ENCODE data around the gene HIGD1A.

HIGD1A gene

GRCh38 chr3:42796332-42796885 is 7.9 kb downstream of the HIGD1A start:
- no peak for DNase-seq

- DNase-seq = no peak
Observed at GRCh38 chr3:42795621-42796181, 8.6 kb downstream of the HIGD1A start.

- DNase-seq = no peak
Observed at GRCh38 chr3:42790714-42791229, 13.5 kb downstream of the HIGD1A start.

GRCh38 chr3:42786631-42787030 is 17.7 kb downstream of the HIGD1A start:
- no peak for DNase-seq

- DNase-seq = no peak
Observed at GRCh38 chr3:42786212-42786611, 18.1 kb downstream of the HIGD1A start.

GRCh38 chr3:42780892-42781700 is 23.2 kb downstream of the HIGD1A start:
- no peak for DNase-seq

GRCh38 chr3:42780398-42780797 is 23.9 kb downstream of the HIGD1A start:
- no peak for DNase-seq

GRCh38 chr3:42778644-42779043 is 25.6 kb downstream of the HIGD1A start:
- DNase-seq = no peak

- no peak for DNase-seq
Observed at GRCh38 chr3:42773409-42773751, 30.9 kb downstream of the HIGD1A start.

GRCh38 chr3:42772670-42773408 is 31.5 kb downstream of the HIGD1A start, which contains the start of gene CCDC13:
TSS of gene CCDC13 (minus strand) at chr3:42773253. CDS start at chr3:42758345, 14,908 bp downstream.
- peak; percentile 96 for DNase-seq

GRCh38 chr3:42771271-42771670 is 33.0 kb downstream of the HIGD1A start:
- DNase-seq = no peak

GRCh38 chr3:42769477-42770131 is 34.7 kb downstream of the HIGD1A start:
- DNase-seq = no peak

GRCh38 chr3:42764561-42765295 is 39.6 kb downstream of the HIGD1A start:
- no peak for DNase-seq

GRCh38 chr3:42764115-42764514 is 40.2 kb downstream of the HIGD1A start:
- DNase-seq = no peak

- DNase-seq = no peak
Observed at GRCh38 chr3:42763021-42763420, 41.3 kb downstream of the HIGD1A start.

GRCh38 chr3:42762046-42762724 is 42.1 kb downstream of the HIGD1A start:
- no peak for DNase-seq

- no peak for DNase-seq
Observed at GRCh38 chr3:42758126-42758525, 46.2 kb downstream of the HIGD1A start.

- DNase-seq = peak; percentile 19
Observed at GRCh38 chr3:42756681-42757213, 47.5 kb downstream of the HIGD1A start.

- DNase-seq = peak; percentile 64
Observed at GRCh38 chr3:42755681-42756578, 48.4 kb downstream of the HIGD1A start.

- DNase-seq = peak; percentile 29
Observed at GRCh38 chr3:42753757-42754156, 50.5 kb downstream of the HIGD1A start.
